UCSD-AML1 (cell line): ENCODE data around the gene TPPP.
"Not testable (repeated sequence)": the region's sequence is repeated elsewhere in the genome, so short reads cannot be mapped to it uniquely, and the experiment has no call there.

Source experiments
- DNase-seq: peaks from one replicate; lab custom pipeline; 2025; ENCODE audit not compliant: unreplicated experiment; lab: John Stamatoyannopoulos, UW

The TPPP gene

GRCh38 chr5:695475-695874, 2.3 kb upstream of the TPPP start:
- not testable (repeated sequence) for DNase-seq

- DNase-seq: not testable (repeated sequence)
These were observed 885 bp upstream of the TPPP start for GRCh38 chr5:694042-694431.

- DNase-seq: not testable (repeated sequence)
These were observed 567 bp downstream of the TPPP start for GRCh38 chr5:692529-693041.

GRCh38 chr5:691817-692528, 1.2 kb downstream of the TPPP start:
- DNase-seq: no peak

GRCh38 chr5:691049-691448, 2.1 kb downstream of the TPPP start:
- DNase-seq: not testable (repeated sequence)

GRCh38 chr5:690293-690692, 2.9 kb downstream of the TPPP start:
- DNase-seq: not testable (repeated sequence)

GRCh38 chr5:688348-689010, 4.7 kb downstream of the TPPP start:
- DNase-seq: not testable (repeated sequence)

- not testable (repeated sequence) for DNase-seq
These were observed 6.2 kb downstream of the TPPP start for GRCh38 chr5:686936-687335.

GRCh38 chr5:686172-686523, 7.0 kb downstream of the TPPP start:
- not testable (repeated sequence) for DNase-seq

- DNase-seq: no peak
These were observed 7.6 kb downstream of the TPPP start for GRCh38 chr5:685262-686171.

- DNase-seq: no peak
These were observed 8.4 kb downstream of the TPPP start for GRCh38 chr5:684751-685216.

- DNase-seq: no peak
These were observed 9.3 kb downstream of the TPPP start for GRCh38 chr5:683551-684481.

GRCh38 chr5:682651-683358, 10.3 kb downstream of the TPPP start:
- DNase-seq: not testable (repeated sequence)

GRCh38 chr5:682216-682615, 10.9 kb downstream of the TPPP start:
- not testable (repeated sequence) for DNase-seq

GRCh38 chr5:681317-682191, 11.6 kb downstream of the TPPP start:
- DNase-seq: not testable (repeated sequence)

- DNase-seq: not testable (repeated sequence)
These were observed 12.3 kb downstream of the TPPP start for GRCh38 chr5:680836-681235.

- not testable (repeated sequence) for DNase-seq
These were observed 12.9 kb downstream of the TPPP start for GRCh38 chr5:680118-680795.
